ENCODE measurements around the gene OR2D3.
"Not testable (repeated sequence)": the region's sequence is repeated elsewhere in the genome, so short reads cannot be mapped to it uniquely, and the experiment has no call there.

Gene OR2D3

GRCh38 chr11:6911378-6911777, 9.4 kb upstream of the OR2D3 start:
- Mint-ChIP-seq H3K27me3 (no peaks in the 10 kb centered on the region), H3K9me3 (no peaks in the 10 kb centered on the region), H3K27ac (no peak overlapping the region), H3K4me3 (no peak overlapping the region), H3K36me3 (ENCODE audit: low read depth) (no peaks in the 10 kb centered on the region), H3K4me1 (ENCODE audit: low read depth) (no peaks in the 10 kb centered on the region)
- no peak for DNase-seq

GRCh38 chr11:6911948-6912347, 8.9 kb upstream of the OR2D3 start:
- Mint-ChIP-seq H3K4me1 (ENCODE audit: low read depth) (no peaks in the 10 kb centered on the region), H3K36me3 (ENCODE audit: low read depth) (no peaks in the 10 kb centered on the region), H3K9me3 (no peaks in the 10 kb centered on the region), H3K4me3 (no peak overlapping the region), H3K27me3 (no peaks in the 10 kb centered on the region), H3K27ac (no peak overlapping the region)
- no peak for DNase-seq

- Mint-ChIP-seq H3K4me3 (no peak overlapping the region), H3K4me1 (ENCODE audit: low read depth) (no peaks in the 10 kb centered on the region), H3K9me3 (no peaks in the 10 kb centered on the region), H3K36me3 (ENCODE audit: low read depth) (no peaks in the 10 kb centered on the region), H3K27ac (no peak overlapping the region), H3K27me3 (peaks cover 17% of the 10 kb centered on the region)
- no peak for DNase-seq
These were observed 1.1 kb upstream of the OR2D3 start for GRCh38 chr11:6919698-6920097.

- DNase-seq: no peak
- Mint-ChIP-seq H3K4me3 (no peak overlapping the region), H3K27me3 (peaks cover 47% of the 10 kb centered on the region), H3K4me1 (ENCODE audit: low read depth) (peaks cover 21% of the 10 kb centered on the region), H3K36me3 (ENCODE audit: low read depth) (no peaks in the 10 kb centered on the region), H3K27ac (no peak overlapping the region), H3K9me3 (no peaks in the 10 kb centered on the region)
These were observed 4.3 kb downstream of the OR2D3 start for GRCh38 chr11:6925007-6925577.

- no peak for DNase-seq
- Mint-ChIP-seq H3K36me3 (ENCODE audit: low read depth) (no peaks in the 10 kb centered on the region), H3K4me1 (ENCODE audit: low read depth) (peaks cover 21% of the 10 kb centered on the region), H3K27ac (peak overlapping the region; percentile 74), H3K27me3 (peaks cover 51% of the 10 kb centered on the region), H3K4me3 (peak overlapping the region; percentile 83), H3K9me3 (no peaks in the 10 kb centered on the region)
These were observed 4.9 kb downstream of the OR2D3 start for GRCh38 chr11:6925636-6926207.

- Mint-ChIP-seq H3K4me1 (ENCODE audit: low read depth) (peaks cover 21% of the 10 kb centered on the region), H3K4me3 (peak within 1 kb of the TSS; percentile 83), H3K36me3 (ENCODE audit: low read depth) (no peaks in the 10 kb centered on the region), H3K9me3 (no peaks in the 10 kb centered on the region), H3K27me3 (peaks cover 50% of the 10 kb centered on the region), H3K27ac (peak within 1 kb of the TSS; percentile 74)
- DNase-seq: peak; percentile 64
These were observed 5.6 kb downstream of the OR2D3 start, which contains the start of gene ZNF215 for GRCh38 chr11:6926208-6927029. ZNF215 (plus strand) TSS chr11:6926426; CDS start chr11:6932273, 5,847 bp downstream.

- DNase-seq: no peak
- Mint-ChIP-seq H3K27me3 (peaks cover 49% of the 10 kb centered on the region), H3K4me3 (peak overlapping the region; percentile 83), H3K27ac (no peak overlapping the region), H3K4me1 (ENCODE audit: low read depth) (peaks cover 22% of the 10 kb centered on the region), H3K36me3 (ENCODE audit: low read depth) (no peaks in the 10 kb centered on the region), H3K9me3 (no peaks in the 10 kb centered on the region)
These were observed 6.3 kb downstream of the OR2D3 start for GRCh38 chr11:6927030-6927617.

- peaks cover 58% of the 10 kb centered on the region for H3K27me3 Mint-ChIP-seq
- H3K4me3 Mint-ChIP-seq: no peak overlapping the region
These were observed 8.1 kb downstream of the OR2D3 start for GRCh38 chr11:6928916-6929315.

GRCh38 chr11:6931146-6931713, 10.4 kb downstream of the OR2D3 start:
- no peaks in the 10 kb centered on the region for H3K9me3 Mint-ChIP-seq
- H3K4me1 Mint-ChIP-seq (ENCODE audit: low read depth): peaks cover 16% of the 10 kb centered on the region
- no peaks in the 10 kb centered on the region for H3K36me3 Mint-ChIP-seq (ENCODE audit: low read depth)
- no peak overlapping the region for H3K27ac Mint-ChIP-seq
- H3K4me3 Mint-ChIP-seq: no peak overlapping the region
- H3K27me3 Mint-ChIP-seq: peaks cover 51% of the 10 kb centered on the region
- DNase-seq: no peak

More at GRCh38 chr11:6928916-6929315, 8.1 kb downstream of the OR2D3 start:
- no peaks in the 10 kb centered on the region for H3K9me3 Mint-ChIP-seq
- DNase-seq: no peak
- no peaks in the 10 kb centered on the region for H3K36me3 Mint-ChIP-seq (ENCODE audit: low read depth)
- H3K4me1 Mint-ChIP-seq (ENCODE audit: low read depth): peaks cover 24% of the 10 kb centered on the region
- no peak overlapping the region for H3K27ac Mint-ChIP-seq

GRCh38 chr11:6932145-6932544, 11.3 kb downstream of the OR2D3 start:
- peaks cover 10% of the 10 kb centered on the region for H3K4me1 Mint-ChIP-seq (ENCODE audit: low read depth)
- no peak for DNase-seq
- no peaks in the 10 kb centered on the region for H3K9me3 Mint-ChIP-seq
- no peaks in the 10 kb centered on the region for H3K36me3 Mint-ChIP-seq (ENCODE audit: low read depth)
- H3K4me3 Mint-ChIP-seq: no peak overlapping the region
- H3K27me3 Mint-ChIP-seq: peaks cover 42% of the 10 kb centered on the region
- H3K27ac Mint-ChIP-seq: no peak overlapping the region

- no peaks in the 10 kb centered on the region for H3K27me3 Mint-ChIP-seq
- no peaks in the 10 kb centered on the region for H3K36me3 Mint-ChIP-seq (ENCODE audit: low read depth)
- no peaks in the 10 kb centered on the region for H3K4me1 Mint-ChIP-seq (ENCODE audit: low read depth)
- no peak overlapping the region for H3K4me3 Mint-ChIP-seq
- H3K27ac Mint-ChIP-seq: no peak overlapping the region
- H3K9me3 Mint-ChIP-seq: no peaks in the 10 kb centered on the region
- DNase-seq: no peak
These were observed 21.2 kb downstream of the OR2D3 start for GRCh38 chr11:6941970-6942369.

- H3K27ac Mint-ChIP-seq: no peak overlapping the region
- H3K9me3 Mint-ChIP-seq: no peaks in the 10 kb centered on the region
- no peaks in the 10 kb centered on the region for H3K4me1 Mint-ChIP-seq (ENCODE audit: low read depth)
- H3K27me3 Mint-ChIP-seq: no peaks in the 10 kb centered on the region
- H3K4me3 Mint-ChIP-seq: no peak overlapping the region
- H3K36me3 Mint-ChIP-seq (ENCODE audit: low read depth): no peaks in the 10 kb centered on the region
- no peak for DNase-seq
These were observed 22.3 kb downstream of the OR2D3 start for GRCh38 chr11:6943131-6943530.

- not testable (repeated sequence) for H3K27ac Mint-ChIP-seq
These were observed 33.4 kb downstream of the OR2D3 start for GRCh38 chr11:6954248-6954647.

GRCh38 chr11:6962141-6962540, 41.3 kb downstream of the OR2D3 start:
- H3K27me3 Mint-ChIP-seq: no peaks in the 10 kb centered on the region
- H3K27ac Mint-ChIP-seq: no peak overlapping the region
- H3K36me3 Mint-ChIP-seq (ENCODE audit: low read depth): no peaks in the 10 kb centered on the region
- no peaks in the 10 kb centered on the region for H3K4me1 Mint-ChIP-seq (ENCODE audit: low read depth)
- DNase-seq: no peak
- H3K9me3 Mint-ChIP-seq: no peaks in the 10 kb centered on the region
- no peak overlapping the region for H3K4me3 Mint-ChIP-seq

More at GRCh38 chr11:6954248-6954647, 33.4 kb downstream of the OR2D3 start:
- DNase-seq; H3K27me3 Mint-ChIP-seq; H3K9me3 Mint-ChIP-seq; H3K36me3 Mint-ChIP-seq (ENCODE audit: low read depth); H3K4me3 Mint-ChIP-seq; H3K4me1 Mint-ChIP-seq (ENCODE audit: low read depth): not testable (repeated sequence)

Data from activated T-cell treated with anti-CD3 and anti-CD28 coated beads, Interleukin-2, amount 50 U/mL, for 24 hours (primary cell).